ENCODE data around the gene DYSF.

DNA sequence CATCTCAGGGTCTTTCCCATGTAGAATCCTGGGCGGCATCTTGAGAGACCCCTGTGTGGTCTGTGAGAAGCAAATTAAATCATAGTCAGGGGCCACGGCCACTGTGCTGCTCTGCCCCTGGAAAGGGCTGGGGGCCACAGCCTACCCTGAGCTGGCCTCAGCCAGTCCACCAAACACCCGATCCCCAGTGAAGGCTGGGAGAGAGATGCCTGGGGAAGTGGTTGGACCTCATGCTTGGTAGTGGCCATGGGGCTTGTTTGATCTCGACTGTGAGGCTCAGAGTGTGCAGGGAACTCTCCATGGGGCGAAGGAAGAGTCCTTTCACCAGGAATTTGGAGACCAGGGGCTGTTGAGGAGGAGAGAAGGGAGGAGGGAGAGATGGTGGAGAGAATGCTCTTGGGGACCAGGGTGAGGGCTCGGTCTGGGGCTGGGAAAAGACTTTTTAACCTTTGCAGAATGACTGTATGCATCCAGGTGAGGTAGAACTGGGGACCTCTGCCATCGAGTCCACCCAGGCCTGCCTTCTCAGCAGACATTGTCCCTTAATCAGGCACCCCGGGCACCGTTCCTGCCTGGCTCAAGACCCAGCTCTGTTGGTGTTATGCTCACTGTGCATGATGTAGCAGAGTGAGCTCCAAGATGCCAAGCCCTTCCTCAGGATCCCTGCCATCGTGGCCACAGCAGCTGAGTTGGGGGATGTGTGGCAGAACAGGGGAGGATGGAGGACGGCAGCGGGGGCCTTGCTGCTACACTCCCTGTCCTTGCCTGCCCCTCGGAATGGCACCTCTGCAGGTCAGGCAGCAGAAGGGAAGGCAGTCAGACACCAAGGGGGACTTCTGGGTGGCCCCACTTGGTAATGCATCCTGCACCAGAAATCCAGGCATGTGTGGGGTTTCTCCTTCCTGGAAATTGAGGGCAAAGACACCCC lies 249.9 kb downstream of the DYSF start:
- TF ChIP-seq, protein P1, sequence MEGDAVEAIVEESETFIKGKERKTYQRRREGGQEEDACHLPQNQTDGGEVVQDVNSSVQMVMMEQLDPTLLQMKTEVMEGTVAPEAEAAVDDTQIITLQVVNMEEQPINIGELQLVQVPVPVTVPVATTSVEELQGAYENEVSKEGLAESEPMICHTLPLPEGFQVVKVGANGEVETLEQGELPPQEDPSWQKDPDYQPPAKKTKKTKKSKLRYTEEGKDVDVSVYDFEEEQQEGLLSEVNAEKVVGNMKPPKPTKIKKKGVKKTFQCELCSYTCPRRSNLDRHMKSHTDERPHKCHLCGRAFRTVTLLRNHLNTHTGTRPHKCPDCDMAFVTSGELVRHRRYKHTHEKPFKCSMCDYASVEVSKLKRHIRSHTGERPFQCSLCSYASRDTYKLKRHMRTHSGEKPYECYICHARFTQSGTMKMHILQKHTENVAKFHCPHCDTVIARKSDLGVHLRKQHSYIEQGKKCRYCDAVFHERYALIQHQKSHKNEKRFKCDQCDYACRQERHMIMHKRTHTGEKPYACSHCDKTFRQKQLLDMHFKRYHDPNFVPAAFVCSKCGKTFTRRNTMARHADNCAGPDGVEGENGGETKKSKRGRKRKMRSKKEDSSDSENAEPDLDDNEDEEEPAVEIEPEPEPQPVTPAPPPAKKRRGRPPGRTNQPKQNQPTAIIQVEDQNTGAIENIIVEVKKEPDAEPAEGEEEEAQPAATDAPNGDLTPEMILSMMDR (conservative IDR thresholded peaks at IDR 0.05; ENCODE audit: low read depth, low read length): no peak
- TF ChIP-seq EZH2 (IDR thresholded peaks at IDR 0.05; ENCODE audit: borderline replicate concordance, low read depth, low read length, poor library complexity, severe bottlenecking): no peak
